Inflammatory macrophage treated with lipopolysaccharide for 4 hours (primary cell): ENCODE results near the gene TNF.

Experiments used
- DNase-seq: peaks from one replicate; pipeline ENCODE4 v3.0.0-alpha.2; 2020

TNF gene

GRCh38 chr6:31573239-31574105, 1.9 kb upstream of the TNF start:
- no peak for DNase-seq

GRCh38 chr6:31574106-31575061, 981 bp upstream of the TNF start:
- peak; percentile 67 for DNase-seq

DNA sequence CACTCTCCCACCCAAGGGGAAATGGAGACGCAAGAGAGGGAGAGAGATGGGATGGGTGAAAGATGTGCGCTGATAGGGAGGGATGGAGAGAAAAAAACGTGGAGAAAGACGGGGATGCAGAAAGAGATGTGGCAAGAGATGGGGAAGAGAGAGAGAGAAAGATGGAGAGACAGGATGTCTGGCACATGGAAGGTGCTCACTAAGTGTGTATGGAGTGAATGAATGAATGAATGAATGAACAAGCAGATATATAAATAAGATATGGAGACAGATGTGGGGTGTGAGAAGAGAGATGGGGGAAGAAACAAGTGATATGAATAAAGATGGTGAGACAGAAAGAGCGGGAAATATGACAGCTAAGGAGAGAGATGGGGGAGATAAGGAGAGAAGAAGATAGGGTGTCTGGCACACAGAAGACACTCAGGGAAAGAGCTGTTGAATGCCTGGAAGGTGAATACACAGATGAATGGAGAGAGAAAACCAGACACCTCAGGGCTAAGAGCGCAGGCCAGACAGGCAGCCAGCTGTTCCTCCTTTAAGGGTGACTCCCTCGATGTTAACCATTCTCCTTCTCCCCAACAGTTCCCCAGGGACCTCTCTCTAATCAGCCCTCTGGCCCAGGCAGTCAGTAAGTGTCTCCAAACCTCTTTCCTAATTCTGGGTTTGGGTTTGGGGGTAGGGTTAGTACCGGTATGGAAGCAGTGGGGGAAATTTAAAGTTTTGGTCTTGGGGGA, 754 bp downstream of the TNF start:
- DNase-seq: peak; percentile 64

GRCh38 chr6:31576897-31577578, 1.7 kb downstream of the TNF start:
- peak; percentile 83 for DNase-seq

GRCh38 chr6:31577579-31577966, 2.2 kb downstream of the TNF start:
- DNase-seq: peak; percentile 54

GRCh38 chr6:31578184-31579118, 3.1 kb downstream of the TNF start:
- peak; percentile 64 for DNase-seq

- DNase-seq: peak; percentile 52
These were observed 3.7 kb downstream of the TNF start for GRCh38 chr6:31579119-31579505.

DNA sequence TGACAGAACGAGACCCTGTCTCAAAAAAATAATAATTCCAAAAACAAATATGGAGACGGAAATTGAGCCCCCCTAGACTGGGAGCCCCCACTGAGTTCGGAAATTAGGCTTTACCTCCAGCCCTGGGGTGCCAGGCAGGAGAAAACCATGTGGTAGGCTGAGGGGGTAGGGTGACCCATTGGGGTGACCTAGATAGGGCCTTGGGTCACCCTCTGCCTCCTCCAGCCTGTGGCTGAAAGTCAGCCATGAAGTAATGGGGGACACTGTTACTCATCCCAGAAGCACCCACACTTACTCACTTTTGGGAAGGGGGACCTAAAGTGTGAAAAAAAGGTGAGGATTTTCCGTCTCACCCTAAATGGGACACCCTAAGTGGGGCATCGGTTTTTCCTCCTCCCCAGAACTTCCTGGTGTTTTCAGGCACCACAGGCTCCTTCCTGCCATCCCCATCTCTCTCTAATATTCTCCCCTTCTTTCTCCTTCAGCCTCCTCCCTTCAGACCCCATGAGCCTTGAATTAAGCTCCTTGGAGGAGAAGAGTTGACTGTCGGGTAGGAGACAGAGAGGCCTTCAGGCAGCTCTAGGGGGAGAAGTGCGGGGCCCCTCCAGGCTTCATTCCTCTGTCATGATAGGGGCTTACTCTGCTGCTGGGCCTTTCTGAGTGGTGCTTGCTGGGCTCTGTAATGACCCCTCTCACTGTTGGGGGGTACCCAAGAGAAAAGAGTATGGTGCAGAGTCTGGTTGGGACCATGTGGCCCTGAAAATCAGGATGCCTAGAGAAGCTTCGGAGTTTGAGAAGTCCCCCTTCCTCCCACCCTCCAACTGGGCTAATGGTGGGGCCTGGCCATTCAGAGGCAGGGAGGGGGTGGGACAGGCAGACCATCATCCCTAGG, 4.4 kb downstream of the TNF start:
- DNase-seq: peak; percentile 44

DNA sequence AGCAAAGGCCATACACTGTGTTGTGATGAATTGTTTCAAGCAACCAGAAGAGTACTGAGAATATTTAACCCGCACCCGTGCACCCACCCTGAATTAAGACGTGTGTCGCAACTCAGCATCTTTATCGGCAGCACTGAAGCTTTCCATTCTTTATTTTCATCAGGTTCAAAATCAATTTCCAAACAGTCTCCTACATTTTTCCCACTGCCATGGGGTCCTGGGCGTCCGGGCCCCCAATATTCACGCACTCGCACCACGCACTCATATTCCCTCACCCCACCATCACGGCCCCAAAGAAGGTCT, 5.0 kb downstream of the TNF start:
- DNase-seq: no peak

GRCh38 chr6:31580807-31581433, 5.6 kb downstream of the TNF start:
- peak; percentile 75 for DNase-seq

GRCh38 chr6:31581434-31582229, 6.3 kb downstream of the TNF start:
- DNase-seq: no peak

DNA sequence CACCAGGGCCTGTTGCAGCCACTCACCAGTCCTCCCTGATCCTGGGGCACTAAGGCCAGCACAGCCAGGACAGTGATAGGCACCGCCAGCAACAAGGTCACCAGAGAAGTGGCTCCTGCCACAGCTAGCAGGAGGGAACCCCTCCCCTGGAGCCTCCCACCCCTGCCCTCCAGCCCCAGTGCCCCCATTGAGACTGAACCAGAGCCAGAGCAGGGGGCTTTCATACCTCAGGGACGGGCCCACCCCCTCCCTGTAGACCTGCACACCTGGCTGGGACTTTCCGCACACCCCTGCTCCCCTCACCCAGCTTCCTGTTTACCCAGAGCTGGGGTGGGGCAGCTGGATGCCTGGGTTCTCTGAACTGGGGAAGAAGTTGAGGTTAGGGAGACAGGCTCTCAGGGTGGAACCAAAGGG, 6.9 kb downstream of the TNF start, which contains the start of gene LTB:
LTB (minus strand) TSS at position 195 of the 414 bp plus-strand sequence; CDS start at position 188, 7 bp downstream.
- DNase-seq: no peak

GRCh38 chr6:31585491-31585890, 10.1 kb downstream of the TNF start:
- peak; percentile 30 for DNase-seq

- peak; percentile 74 for DNase-seq
These were observed 10.6 kb downstream of the TNF start, which contains the start of gene LST1 for GRCh38 chr6:31586008-31586407. TSS of gene LST1 (plus strand) at chr6:31586277. CDS start at chr6:31587300, 1,023 bp downstream.

GRCh38 chr6:31586599-31587281, 11.4 kb downstream of the TNF start:
- DNase-seq: peak; percentile 57

- peak; percentile 55 for DNase-seq
These were observed 12.7 kb downstream of the TNF start for GRCh38 chr6:31587791-31588777.
